Neural cell (in vitro differentiated cells): ENCODE data around the gene TMEM269.

Source experiments
- EP300 ChIP-seq: fragments of 450-650 bp; conservative IDR thresholded peaks from 2 replicates; pipeline ENCODE4 v1.6.1; 2014; ENCODE audit warnings: antibody characterized with exemption, mild to moderate bottlenecking, moderate library complexity; ENCODE audit not compliant: poor library complexity, severe bottlenecking
- EZH2 ChIP-seq: fragments of 200-600, 300-800 bp; shearing (Covaris generic), sonication (generic); IDR thresholded peaks from 2 replicates; pipeline ENCODE4 v1.6.1; 2014; ENCODE audit warnings: antibody characterized with exemption, low read length, borderline replicate concordance, mild to moderate bottlenecking; ENCODE audit not compliant: insufficient read depth, poor library complexity, severe bottlenecking
- MXI1 ChIP-seq: fragments of 450-650 bp; conservative IDR thresholded peaks from 2 replicates; pipeline ENCODE4 v1.6.1; 2014; ENCODE audit warnings: antibody characterized with exemption, mild to moderate bottlenecking; ENCODE audit not compliant: poor library complexity, severe bottlenecking
- POLR2AphosphoS5 ChIP-seq: IDR thresholded peaks from 2 replicates; pipeline ENCODE4 v1.6.1; 2012
- SMC3 ChIP-seq: fragments of 450-650 bp; conservative IDR thresholded peaks from 2 replicates; pipeline ENCODE4 v1.6.1; 2014; ENCODE audit warnings: antibody characterized with exemption, mild to moderate bottlenecking, moderate library complexity; ENCODE audit not compliant: poor library complexity
- TF ChIP-seq, protein P1 (sequence below): fragments of 450-650 bp; IDR thresholded peaks from 2 replicates; pipeline ENCODE4 v1.5.1; 2014; ENCODE audit warnings: antibody characterized with exemption, mild to moderate bottlenecking, moderate library complexity; ENCODE audit not compliant: poor library complexity, severe bottlenecking

DNA sequence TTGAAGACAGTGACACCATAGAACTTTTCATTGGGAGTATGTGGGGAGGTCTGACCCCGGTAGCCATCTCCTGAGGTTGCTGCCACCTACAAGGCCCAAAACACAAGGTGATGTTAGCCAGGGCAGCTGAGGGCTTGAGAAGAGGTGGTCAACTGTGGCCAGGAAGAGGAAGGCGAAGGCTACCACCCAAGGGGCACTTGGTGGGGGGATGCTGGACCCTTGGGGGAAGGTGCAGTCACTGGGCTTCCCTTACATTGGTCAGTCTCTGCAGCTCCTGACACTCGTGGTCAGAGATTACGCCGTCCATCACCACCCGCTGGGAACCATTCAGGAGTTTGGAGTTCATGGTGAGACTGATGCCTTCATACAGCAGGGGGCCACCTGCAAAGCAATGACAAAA, 32.5 kb upstream of the TMEM269 start:
- TF ChIP-seq SMC3 (no peak), MXI1 (no peak), POLR2AphosphoS5 (no peak), EP300 (no peak), EZH2 (no peak)
- TF ChIP-seq, protein P1, sequence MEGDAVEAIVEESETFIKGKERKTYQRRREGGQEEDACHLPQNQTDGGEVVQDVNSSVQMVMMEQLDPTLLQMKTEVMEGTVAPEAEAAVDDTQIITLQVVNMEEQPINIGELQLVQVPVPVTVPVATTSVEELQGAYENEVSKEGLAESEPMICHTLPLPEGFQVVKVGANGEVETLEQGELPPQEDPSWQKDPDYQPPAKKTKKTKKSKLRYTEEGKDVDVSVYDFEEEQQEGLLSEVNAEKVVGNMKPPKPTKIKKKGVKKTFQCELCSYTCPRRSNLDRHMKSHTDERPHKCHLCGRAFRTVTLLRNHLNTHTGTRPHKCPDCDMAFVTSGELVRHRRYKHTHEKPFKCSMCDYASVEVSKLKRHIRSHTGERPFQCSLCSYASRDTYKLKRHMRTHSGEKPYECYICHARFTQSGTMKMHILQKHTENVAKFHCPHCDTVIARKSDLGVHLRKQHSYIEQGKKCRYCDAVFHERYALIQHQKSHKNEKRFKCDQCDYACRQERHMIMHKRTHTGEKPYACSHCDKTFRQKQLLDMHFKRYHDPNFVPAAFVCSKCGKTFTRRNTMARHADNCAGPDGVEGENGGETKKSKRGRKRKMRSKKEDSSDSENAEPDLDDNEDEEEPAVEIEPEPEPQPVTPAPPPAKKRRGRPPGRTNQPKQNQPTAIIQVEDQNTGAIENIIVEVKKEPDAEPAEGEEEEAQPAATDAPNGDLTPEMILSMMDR = no peak
